ENCODE measurements around the gene ETNK1.

ETNK1 gene

GRCh38 chr12:22729957-22730443 is 105.0 kb downstream of the ETNK1 start:
- in situ Hi-C loops (cut with MboI; ENCODE audit: low sequenced_read_pairs) = no loop called here

DNA sequence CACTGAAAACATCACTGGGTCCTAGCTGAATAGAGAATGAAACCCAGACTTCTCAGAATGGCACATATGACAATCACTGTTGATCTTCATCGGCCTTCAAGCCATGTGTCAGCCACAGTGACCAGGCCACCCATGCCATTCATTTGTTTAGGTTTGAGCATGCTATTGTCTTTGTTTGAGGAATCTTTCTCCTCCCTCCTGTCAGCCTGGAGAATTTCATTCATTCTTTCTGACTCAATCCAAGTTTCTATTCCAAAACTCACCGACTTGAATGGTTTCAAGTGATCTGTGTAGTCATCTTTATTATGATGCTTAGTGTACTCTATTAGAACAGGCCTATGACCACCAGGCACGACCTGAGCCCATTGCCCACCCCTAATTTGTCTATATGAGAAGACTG is 106.3 kb downstream of the ETNK1 start:
- in situ Hi-C loops (cut with MboI; ENCODE audit: low sequenced_read_pairs) = no loop called here

- in situ Hi-C loops (cut with MboI; ENCODE audit: low sequenced_read_pairs) = no loop called here
Observed at GRCh38 chr12:22733756-22734155, 108.8 kb downstream of the ETNK1 start.

GRCh38 chr12:22738945-22739344 is 114.0 kb downstream of the ETNK1 start:
- in situ Hi-C loops (cut with MboI; ENCODE audit: low sequenced_read_pairs) = no loop called here

All from HL-60/S4 (cell line).